ENCODE measurements around the gene CCIN.
"Not testable (repeated sequence)": the region's sequence is repeated elsewhere in the genome, so short reads cannot be mapped to it uniquely, and the experiment has no call there.

CCIN gene

DNA sequence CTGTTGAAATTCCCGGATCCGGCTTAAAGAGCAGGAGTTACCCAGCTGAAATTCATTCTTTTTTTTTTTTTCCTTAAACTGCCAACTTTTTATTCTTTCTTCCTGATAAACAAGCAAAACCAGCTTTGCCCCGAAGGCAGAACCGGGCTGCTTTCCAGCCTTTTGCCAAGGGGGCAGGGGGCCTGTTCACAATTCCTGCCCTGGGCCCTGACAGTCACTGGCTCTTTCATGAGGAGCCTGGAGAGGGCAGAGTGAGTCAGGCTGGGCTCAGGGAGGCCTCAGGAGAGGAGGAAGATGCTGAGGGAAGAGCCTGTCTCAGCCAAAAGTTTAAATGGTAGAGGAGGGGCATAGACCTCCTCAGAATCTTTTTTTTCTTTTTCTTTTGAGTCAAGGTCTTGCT, 27.9 kb upstream of the CCIN start:
- no peak for DNase-seq

DNA sequence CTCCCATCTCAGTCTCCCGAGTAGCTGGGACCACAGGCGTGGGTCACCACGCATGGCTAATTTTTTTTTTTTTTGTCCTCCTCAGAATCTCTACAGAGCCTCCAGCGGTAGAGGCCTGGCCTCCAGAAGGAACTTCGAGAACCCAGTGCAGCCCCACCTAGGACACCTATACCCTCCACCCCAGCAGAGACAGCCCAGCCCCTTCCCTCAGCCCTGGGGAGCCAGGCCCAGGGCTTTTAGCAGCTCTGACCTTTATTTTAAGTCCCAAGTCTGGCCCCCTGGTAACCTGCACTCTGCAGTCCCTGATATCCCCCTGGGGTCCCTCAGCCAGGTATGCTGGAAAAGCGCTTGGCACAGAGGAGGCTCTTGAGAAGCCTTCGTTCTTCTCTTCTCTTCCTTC, 27.4 kb upstream of the CCIN start:
- no peak for DNase-seq

DNA sequence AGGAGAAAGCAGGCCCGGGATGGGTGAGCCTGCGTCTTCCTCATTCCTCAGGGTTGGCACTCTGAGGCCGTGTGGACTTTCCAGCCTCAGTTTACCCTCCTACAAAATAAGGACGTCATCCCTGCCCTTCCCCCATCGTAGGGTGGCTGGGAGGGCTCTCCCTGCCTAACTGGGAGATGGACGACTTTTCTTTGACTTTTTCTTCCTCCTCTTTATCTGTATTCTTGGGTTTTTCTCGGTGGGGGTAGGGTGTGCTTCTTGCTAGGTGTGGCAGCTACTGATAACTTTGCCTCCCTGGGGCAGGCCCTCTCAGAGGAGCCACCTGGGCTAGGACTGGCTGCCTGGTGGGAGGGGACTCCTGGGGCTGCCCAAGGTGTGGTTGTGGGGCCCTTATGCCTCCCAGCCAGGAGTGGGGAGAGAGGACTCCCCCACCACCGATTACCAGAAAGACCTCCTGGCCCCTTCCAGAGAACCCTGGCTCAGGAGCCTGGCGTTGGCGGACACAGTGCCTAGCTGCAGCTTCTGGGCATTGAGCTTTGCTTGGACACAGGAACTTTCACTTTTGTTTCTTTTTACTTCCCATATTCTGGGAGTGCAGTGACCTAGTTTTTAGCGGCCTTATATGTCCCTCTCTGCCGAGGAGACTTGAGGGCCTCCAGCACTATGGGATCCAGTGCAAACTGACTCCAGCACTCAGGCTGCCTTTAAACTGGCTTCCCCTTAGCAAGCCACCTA, 26.5 kb upstream of the CCIN start:
- DNase-seq = no peak

DNA sequence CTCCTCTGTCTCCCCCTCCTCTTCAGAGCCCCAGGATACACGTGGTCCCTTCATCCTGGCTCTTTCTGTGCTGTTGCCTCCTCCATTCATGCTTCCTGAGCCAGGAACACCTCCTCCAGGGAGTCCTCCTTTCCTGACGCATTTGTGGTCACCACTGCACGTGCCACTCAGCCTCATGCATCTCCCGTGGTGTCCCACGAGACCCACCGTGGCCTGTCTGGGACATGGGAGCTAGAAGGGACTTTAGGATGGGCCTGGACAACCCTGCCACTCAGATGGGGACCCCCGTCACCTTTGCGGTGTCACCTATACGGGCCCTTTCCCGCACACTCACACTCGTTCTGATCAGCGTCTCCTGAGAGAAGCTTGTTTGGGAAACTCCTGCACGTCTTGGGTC, 25.9 kb upstream of the CCIN start:
- DNase-seq = no peak

DNA sequence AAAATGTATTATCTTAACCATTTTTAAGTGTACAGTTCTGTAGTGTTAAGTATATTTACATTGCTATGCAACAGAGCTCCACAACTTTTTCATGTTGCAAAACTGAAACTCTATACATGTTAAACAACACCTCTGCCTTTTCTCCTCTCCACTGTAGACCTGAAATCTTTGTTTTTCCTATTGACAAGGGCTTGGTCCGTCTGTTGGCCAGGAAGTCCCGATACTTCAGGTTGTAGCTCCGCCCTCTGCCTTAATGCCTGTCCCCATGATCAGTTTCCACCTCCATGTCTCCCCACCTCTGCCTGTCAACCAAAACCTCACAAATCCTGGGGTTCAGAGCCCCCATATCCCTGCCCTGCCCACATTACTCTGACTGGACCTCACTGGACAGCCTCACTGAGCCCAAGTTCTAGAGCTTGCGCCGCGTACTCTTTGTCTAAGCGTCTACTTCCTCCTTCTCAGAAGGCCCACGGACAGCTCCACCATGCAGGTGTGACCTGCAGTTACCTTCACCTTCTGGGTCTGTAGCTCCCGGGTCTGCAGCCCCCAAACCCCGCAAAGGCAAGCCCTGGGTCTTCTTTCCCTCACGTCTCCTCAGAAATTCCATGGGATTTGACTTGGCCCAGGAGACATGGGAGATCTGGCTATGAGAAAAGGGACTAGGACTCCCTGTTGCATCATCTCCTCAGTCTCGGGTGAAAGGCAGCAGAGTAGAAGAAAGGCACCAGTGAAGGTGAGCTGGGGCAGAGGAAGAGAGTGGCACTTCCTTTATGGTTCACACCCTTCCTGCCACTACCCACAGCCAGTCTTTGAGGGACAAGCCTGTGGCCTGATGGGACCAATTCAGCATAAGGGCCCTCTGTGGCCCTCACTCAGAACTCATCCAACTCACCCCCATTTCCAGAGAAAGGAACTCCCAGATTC, 24.6 kb upstream of the CCIN start:
- DNase-seq = no peak

DNA sequence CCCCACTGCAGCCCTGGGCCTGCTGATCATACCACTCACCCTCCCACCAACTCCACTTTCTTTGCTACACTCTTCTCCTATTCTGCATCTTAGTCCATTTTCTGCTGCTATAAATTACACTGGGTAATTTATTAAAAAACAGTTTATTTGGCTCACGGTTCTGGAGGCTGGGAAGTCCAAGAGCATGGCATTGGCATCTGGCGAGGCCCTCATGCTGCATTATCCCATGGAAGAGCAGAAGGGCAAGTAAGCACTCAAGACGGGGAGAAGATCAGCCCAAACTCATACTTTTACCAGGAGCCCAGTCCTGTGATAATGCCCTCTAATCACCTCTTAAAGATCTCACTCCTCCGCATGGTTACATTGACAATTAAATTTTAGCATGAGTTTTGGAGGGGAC, 23.2 kb upstream of the CCIN start:
- no peak for DNase-seq

DNA sequence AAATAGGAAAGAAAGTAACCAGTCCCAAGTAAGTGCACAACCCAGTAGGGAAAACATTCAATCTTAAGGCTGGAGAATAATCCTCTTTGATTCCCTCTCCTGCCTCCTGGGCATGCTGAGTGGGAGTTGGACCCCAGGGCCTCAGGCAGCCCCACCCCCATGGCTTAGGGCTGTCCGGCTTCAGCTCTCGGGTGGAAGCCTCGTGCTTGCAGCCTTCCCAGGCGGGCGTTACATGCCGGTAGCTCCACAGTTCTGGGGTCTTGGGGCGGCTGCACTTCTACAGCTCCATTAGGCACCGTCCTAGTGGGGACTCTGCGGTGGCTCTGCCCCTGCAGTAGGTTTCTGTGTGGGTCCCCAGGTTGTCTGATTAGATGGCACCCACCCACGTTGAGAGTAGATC, 22.5 kb upstream of the CCIN start:
- DNase-seq = no peak

DNA sequence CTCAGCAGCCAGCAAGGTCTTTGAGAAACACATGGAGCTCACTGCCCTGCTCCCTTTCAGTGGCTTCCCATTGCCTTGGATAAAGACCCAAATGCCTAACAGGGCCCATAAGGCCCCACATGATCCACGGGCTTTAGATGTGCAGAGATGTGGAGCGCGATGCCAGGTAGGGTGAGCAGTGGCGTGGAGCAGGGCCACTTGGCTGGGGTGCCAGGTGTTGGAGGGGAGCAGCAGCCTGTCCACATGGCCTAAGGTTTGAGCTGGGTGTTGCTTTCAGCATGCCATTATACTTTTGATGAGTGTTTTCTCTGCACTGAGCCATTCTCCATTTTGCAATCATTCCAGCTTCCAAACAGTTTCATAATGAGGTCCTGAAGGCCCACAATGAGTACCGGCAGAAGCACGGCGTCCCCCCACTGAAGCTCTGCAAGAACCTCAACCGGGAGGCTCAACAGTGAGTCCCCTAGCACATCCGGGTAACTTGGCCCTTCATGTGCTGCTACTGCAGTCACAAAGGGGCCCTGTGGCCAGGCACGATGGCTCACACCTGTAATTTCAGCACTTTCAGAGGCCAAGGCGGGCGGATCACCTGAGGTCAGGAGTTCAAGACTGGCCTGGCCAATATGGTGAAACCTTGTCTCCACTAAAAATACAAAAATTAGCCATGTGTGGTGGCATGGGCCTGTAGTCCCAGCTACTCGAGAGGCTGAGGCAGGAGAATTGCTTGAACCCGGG, 21.6 kb upstream of the CCIN start:
- DNase-seq = no peak

DNA sequence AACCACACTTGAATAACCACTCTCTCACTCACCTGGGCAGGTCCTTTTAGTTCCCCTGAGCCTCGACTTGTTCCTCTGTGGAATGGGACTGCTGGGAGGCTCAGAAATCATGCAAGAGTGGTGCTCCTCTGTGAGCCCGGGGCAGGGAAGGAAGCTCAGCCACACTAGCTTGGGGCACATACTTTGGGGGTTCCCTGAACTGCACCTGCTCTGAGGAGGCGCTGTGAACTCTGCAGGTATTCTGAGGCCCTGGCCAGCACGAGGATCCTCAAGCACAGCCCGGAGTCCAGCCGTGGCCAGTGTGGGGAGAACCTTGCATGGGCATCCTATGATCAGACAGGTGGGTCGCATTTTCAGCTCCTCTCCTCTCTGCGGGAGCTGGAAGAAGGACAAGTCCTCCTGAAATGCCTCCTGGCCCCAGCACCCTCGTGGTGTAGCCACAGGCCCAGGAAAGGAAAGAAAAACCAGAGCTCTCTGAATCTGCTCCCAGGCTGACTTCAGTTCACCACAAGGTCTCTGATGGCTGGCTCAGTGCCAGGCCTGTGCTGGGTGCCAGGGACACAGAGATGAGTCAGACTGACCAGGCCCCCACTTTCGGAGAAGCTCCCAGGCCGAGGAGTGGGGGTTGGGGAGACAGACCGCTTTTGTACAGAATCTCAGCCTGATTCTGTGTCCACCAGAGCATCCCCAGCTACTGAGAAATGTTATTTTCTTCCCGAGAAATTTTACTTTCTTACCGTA, 20.7 kb upstream of the CCIN start:
- peak in 1 of 2 experiments; percentile 17 for DNase-seq

DNA sequence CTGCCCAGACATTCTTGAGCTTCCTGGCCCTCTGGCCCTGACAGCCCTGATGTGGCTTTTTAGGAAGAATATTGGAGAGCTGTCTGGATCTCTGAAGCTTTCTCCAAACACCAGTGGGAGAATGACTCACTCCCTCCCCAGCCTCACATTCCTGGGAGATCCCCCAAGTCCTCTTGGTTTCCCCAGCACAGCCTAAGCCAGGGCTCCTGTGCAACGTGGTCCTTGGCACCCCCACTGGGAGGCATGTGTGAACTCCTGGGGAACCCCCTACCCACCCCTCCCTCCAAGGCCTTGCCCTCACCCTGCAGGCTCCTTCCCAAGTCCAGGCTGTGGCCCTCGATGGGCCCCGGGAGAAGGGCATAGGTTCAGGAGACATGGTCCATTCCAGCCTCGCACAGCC, 20.0 kb upstream of the CCIN start:
- no peak for DNase-seq

DNA sequence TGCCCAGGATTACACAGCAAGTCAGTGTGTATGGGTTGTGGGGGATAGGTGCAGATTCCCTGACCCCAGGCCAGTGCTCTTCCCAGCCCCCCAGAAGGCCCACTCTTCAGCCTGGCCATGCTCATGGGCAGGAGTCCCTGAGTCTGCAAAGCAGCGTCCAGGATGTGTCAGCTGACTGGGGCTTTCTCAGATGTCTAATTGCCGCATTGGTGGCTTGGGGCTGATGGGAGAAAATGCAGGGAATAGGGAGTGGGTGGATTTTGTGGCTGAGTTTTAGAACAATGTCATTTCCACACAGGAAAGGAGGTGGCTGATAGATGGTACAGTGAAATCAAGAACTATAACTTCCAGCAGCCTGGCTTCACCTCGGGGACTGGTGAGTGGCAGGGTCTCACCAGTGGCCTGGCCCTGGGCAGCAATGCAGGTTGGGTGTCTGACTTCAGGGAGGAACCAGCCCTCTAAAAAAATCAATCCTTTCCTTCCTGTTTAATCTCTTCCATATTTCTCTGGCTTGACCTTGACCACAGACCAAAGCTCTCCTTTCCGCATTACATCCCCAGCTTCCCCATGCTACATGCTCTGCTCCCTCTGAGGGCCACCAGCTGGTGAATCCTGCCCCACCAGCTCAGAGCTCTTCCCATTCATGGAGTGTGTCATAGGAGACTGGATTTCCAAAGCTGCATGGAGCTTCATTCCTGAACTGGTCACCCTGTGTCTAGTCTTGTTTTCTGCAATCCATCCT, 18.4 kb upstream of the CCIN start:
- DNase-seq = no peak

DNA sequence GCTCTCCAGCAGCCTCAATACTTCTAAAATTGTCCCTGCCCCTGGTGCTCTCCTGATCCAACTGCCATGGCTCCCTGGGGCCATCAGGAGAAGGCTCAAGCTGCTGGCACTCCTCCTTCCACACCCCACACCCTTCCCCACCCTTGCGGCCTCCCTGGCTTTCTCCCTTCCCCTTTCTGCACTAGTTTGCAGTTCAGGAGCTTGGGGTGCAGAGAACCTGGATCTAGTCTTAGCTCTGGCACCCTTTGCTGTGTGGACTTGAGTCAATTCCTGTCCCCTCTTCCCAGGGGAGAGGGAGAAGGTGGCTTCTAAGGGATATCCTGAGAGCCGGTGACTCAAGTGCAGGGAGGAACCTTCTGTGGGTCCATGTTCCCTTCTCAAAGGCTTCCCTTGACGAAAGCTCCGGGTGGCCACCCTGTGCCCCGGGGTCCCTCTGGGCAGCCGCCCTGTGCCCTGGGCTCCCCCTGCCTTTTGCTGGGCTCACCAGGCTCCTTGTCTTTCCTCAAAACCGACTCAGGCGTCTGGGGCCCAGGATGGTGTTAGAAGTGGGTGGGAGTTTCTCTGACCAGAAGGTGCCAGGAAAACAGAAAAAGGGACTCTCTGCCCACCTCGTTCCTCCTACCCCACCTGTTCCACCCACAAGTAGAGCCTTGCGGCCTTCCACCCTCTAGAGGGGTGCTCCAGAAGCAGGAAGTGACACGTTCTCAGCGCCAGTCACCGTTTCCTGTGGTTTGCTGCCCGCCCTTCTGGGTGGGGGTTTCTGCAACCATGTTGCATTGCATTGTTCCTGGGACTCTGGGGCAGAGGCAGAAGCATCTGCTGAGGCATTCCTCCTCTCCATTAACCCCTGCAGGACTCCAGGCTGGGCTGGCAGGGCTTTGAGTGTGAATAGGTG, 17.6 kb upstream of the CCIN start:
- DNase-seq = peak in 1 of 2 experiments; percentile 7

DNA sequence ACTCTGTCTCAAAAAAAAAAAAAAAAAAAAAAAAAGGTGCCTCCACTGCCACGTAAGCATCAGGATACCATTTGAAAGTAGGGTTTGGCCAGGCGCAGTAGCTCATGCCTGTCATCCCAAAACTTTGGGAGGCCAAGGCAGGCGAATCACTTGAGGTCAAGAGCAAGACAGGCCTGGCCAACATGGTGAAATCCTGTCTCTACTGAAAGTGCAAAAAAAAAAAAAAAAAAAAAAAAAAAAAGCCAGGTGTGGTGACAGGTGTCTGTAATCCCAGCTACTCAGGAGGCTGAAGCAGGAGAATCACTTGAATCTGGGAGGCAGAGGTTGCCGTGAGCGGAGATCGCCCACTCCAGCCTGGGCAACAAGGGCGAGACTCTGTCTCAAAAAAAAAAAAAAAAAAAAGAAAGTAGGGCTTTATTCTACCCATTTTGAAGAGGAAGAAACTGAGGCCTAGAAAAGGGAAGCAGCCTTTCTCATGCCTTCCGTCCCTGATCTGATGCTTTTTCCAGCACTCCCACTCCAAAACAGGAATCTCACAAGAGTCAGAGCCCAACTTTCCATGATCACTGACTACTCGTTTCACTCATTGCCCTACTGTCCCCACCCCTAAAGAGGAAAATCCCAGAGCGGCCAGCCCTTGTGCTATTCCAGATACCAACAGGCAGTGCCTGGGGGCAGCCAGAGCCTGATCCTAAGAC, 16.3 kb upstream of the CCIN start:
- no peak for DNase-seq

DNA sequence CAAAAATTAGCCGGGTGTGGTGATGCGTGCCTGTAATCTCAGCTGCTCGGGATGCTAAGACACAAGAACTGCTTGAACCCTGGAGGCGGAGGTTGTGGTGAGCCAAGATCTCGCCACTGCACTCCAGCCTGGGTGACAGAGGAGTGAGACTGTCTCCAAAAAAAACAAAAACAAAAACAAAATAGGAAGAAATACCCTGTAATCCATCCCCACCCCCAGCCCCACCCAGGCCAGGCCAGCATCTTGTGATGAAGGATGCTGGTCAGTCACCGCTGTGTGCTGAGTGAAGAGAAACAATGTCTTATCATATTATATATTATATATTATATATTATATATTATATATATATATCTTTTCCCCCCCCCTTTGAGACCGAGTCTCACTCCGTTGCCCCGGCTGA, 15.4 kb upstream of the CCIN start:
- no peak for DNase-seq

DNA sequence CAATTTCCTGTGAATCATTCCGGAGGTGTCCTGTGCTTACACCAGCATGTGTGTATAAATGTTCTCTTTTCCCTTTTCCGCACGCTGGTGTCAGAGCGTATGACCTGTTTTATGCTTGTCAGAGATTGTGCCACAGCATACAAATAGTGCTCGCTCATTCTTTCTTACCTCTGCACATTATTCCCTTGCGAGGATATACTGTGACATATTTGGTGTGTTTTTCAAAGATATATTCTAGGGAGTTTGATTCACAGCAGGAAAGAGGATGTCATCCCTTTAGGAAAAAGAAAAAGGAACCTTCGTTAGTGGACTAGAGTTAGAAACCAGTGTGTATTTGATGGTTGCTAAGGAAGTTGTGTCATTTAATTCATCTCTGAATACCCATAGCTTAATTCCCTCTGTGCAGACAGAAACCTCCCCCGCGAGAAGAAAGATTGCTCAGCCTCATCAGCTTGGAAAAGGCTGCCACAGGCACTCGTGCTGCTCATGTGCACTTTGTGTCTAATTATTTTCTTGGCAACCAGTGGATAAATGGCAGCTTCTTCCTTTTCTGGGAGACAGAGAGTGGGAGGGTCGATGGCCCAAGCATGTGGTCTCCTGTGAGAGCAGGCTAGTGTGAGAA, 14.7 kb upstream of the CCIN start:
- DNase-seq = no peak

DNA sequence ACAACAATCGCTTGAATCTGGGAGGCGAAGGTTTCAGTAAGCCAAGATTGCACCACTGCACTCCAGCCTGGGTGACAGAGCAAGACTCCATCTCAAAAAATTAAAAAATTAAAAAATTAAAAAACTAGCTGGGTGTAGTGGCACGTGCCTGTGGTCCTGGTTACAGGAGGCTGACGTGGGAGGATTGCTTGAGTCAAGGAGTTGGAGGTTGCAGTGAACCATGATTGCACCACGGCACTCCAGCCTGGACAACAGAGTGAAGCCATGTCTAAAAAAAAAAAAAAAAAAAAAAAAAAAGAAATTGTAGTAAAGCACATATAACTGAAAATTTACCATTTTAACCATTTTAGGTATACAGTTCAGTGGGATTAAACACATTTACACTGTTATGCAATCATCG, 13.1 kb upstream of the CCIN start:
- DNase-seq = no peak

DNA sequence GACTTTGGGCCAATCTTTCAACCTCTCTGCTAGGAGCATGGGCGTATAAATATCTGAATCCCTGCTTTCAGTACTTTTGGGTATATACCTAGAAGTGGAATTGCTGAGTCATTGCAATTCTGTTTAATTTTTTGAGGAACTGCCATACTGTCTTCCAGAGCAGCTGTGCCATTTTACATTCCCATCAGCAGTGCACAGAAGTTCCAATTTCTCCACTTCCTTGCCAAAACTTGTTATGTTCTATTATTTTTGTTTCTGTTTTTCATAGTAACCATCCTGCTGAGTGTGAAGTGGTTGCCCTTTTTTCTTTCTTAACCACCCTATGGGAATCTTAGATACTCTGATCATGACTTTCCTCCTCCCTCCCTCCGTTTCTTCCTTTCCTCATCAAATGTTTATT, 11.1 kb upstream of the CCIN start:
- DNase-seq = no peak

DNA sequence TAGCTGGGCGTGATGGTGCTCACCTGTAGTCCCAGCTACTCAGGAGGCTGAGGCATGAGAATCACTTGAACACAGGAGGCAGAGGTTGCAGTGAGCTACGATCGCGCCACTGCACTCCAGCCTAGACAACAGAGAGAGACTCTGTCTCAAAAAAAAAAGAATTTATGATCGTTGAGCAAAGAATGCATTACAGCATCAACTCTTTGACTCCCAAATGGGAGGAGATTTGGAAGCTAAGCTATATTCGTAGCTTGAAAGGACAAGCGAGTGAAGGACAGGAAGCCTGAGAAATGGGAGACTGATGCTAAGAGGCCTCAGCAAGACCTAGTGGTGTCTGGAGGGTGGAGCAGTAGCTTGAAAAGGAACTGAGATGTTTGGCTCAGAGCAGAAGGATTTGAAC, 10.3 kb upstream of the CCIN start:
- no peak for DNase-seq

DNA sequence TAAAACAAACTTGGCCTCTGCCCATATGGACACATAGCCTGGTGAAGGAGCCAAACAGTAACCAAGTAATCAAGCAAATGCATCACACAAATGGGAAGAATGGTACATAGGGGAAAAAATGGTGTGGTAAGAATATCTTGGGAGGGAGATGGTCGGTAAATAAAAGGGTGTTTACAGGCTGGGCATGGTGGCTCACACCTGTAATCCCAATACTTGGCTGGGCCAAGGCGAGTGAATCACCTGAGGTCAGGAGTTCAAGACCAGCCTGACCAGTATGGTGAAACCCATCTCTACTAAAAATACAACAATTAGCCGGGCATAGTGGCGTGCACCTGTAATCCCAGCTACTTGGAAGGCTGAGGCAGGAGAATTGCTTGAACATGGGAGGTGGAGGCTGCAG, 9.7 kb upstream of the CCIN start:
- DNase-seq = not testable (repeated sequence)

DNA sequence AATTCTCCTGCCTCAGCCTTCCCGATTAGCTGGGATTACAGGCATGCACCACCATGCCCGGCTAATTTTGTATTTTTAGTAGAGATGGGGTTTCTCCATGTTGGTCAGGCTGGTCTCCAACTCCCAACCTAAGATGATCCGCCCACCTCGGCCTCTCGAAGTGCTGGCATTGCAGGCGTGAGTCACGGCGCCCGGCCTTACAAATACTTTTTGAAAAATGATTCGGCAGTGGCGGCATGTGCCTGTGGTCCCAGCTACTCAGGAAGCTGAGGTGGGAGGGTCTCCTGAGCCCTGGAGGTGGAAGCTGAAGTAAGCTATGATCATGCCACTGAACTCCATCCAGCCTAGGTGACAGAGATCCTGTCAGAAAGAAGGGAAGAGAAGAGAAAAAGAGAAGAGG, 9.1 kb upstream of the CCIN start:
- DNase-seq = not testable (repeated sequence)

All from SW 1271 (cell line).